Nephron (organoid): Measurements from ENCODE around the gene OR2AT4.

Source experiments
- H3K27ac Mint-ChIP-seq, 3 experiments: 2 replicates each; pipeline ENCODE4 v1.8.0; 2020; ENCODE audit warnings: mixed read lengths in 3 of 3, mild to moderate bottlenecking in 2 of 3, moderate library complexity in 1 of 3
- H3K27me3 Mint-ChIP-seq: 2 replicates; pipeline ENCODE4 v1.8.0; 2021; ENCODE audit warnings: low read depth, mild to moderate bottlenecking, moderate library complexity, mixed read lengths
- H3K36me3 Mint-ChIP-seq: 2 replicates; pipeline ENCODE4 v1.8.0; 2020; ENCODE audit warnings: low read depth, mixed read lengths
- H3K4me1 Mint-ChIP-seq: 2 replicates; pipeline ENCODE4 v1.8.0; 2020; ENCODE audit warnings: mixed read lengths
- H3K4me3 Mint-ChIP-seq, 3 experiments: 2 replicates each; pipeline ENCODE4 v1.8.0; 2020; ENCODE audit warnings: mild to moderate bottlenecking in 3 of 3, mixed read lengths in 3 of 3, moderate library complexity in 2 of 3
- H3K9me3 Mint-ChIP-seq: 2 replicates; pipeline ENCODE4 v1.8.0; 2020; ENCODE audit warnings: mixed read lengths
- TF ChIP-seq, protein P1 (sequence below), 3 experiments: fragments of 200-600 bp; sonication (generic); IDR thresholded peaks; one replicate each; pipeline ENCODE4 v1.5.0; 2021; ENCODE audit warnings: antibody characterized with exemption in 3 of 3; ENCODE audit not compliant: unreplicated experiment in 3 of 3

The OR2AT4 gene

DNA sequence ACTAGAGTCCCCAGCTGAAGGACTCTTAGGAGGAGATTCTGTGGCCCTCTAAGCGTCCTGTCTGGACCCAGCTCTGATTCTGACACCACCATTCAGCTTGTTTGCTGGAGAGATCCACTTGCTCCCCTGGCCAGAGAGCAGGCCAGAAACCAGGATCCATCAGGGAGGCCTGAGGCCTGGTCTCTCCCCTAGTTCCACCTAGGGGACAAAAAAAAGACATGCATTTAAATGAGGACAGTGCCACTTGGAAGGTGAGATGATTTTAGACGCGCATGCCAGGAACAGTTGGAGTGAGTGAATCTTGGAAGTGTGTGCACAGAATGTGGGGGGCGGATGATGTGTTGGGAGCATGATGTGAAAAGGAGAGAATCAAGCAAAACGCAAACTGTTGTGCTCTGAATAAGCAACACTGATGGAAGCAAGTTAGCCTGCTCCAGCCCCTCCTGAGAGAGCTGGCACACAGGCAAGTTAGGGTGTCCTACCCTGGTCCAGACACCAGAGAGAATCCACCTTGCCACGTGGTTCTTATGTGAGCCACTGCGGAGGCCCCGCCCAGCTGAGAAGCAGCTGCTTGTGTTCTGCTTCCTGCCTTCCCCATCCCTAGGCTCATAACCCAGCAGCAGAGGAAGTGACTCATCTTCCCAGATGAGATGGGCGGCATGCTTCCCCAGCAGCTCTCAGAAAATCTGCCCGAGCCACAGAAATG, 46.2 kb upstream of the OR2AT4 start:
- H3K27me3 Mint-ChIP-seq = peaks cover 32% of the 10 kb centered on the region
- TF ChIP-seq, protein P1, sequence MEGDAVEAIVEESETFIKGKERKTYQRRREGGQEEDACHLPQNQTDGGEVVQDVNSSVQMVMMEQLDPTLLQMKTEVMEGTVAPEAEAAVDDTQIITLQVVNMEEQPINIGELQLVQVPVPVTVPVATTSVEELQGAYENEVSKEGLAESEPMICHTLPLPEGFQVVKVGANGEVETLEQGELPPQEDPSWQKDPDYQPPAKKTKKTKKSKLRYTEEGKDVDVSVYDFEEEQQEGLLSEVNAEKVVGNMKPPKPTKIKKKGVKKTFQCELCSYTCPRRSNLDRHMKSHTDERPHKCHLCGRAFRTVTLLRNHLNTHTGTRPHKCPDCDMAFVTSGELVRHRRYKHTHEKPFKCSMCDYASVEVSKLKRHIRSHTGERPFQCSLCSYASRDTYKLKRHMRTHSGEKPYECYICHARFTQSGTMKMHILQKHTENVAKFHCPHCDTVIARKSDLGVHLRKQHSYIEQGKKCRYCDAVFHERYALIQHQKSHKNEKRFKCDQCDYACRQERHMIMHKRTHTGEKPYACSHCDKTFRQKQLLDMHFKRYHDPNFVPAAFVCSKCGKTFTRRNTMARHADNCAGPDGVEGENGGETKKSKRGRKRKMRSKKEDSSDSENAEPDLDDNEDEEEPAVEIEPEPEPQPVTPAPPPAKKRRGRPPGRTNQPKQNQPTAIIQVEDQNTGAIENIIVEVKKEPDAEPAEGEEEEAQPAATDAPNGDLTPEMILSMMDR (IDR thresholded peaks at IDR 0.05; ENCODE audit: unreplicated experiment in 3 of 3) = no peak
- H3K4me3 Mint-ChIP-seq = no peak overlapping the region
- no peaks in the 10 kb centered on the region for H3K36me3 Mint-ChIP-seq
- H3K9me3 Mint-ChIP-seq = no peaks in the 10 kb centered on the region
- H3K4me1 Mint-ChIP-seq = peaks cover 10% of the 10 kb centered on the region
- peak overlapping the region in 1 of 3 experiments; percentile 43 for H3K27ac Mint-ChIP-seq

GRCh38 chr11:75141166-75141565, 44.5 kb upstream of the OR2AT4 start:
- Mint-ChIP-seq H3K27ac (no peak overlapping the region), H3K9me3 (no peaks in the 10 kb centered on the region), H3K36me3 (no peaks in the 10 kb centered on the region), H3K4me3 (no peak overlapping the region), H3K4me1 (peaks cover 5% of the 10 kb centered on the region), H3K27me3 (peaks cover 43% of the 10 kb centered on the region)
- TF ChIP-seq, protein P1 (IDR thresholded peaks at IDR 0.05; ENCODE audit: unreplicated experiment in 3 of 3) = no peak

DNA sequence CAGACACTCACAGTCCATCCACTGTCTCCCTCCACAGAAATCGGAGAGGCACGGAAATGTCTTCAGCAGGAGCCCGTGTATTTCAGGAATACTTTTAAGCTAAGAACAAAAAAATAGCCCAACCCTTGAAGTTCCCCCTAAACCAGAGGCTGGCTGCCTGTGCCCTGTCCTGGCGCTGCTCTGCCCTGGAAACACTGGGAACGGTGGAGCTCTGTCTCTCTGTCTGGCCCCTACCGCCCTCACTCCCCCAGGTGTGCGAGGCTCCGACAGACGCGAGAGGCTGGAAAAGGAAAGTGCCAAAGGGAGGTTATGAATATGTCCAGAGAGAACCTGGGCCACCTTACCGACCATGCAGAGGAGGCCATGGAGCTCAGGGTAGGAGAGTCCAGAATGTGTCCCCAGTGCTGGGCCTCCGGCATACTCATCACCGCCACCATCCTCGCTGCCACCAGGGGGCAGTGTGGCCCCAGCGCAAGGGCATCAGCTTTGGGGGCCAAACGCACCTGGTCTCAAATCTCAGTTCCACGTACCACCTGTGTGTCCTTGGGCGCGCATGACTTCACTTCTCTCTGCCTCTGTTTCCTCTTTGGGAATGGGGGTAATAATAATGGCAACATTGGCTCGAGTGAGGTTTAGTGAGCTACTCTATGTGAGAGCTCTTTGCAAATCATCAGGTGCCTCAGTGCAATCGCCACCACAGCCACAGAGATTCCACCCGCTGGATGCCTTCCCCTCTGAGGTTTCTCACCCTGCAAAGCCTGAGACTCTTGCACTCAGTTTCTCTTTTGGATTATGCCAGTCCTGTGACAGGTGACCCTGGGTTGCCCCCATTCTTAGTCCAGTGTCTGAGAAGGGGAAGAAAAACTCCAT, 43.8 kb upstream of the OR2AT4 start:
- Mint-ChIP-seq H3K27ac (no peak overlapping the region), H3K27me3 (peaks cover 43% of the 10 kb centered on the region), H3K9me3 (no peaks in the 10 kb centered on the region), H3K4me1 (peaks cover 5% of the 10 kb centered on the region), H3K4me3 (no peak overlapping the region), H3K36me3 (no peaks in the 10 kb centered on the region)
- TF ChIP-seq, protein P1 (IDR thresholded peaks at IDR 0.05; ENCODE audit: unreplicated experiment in 3 of 3) = peak; percentile 85 to 90 (median 86)

DNA sequence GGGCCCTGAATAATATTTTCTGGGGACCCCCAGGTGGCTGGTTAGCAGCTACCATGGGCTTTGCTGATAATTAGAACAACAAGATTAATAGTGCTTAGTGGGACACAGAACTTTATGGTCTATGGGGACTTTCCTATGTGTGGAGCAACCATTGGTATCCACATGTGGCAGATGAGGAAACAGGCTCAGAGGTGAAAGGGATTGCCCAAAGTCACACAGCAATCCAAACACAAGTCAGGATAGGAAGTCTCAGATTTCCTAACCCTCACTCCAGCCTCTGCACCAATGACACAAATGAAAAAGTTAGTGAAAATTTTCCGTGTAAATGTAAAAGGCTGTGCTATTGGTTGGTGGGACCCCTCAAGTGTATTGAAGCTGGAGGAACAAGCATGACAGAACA, 39.0 kb upstream of the OR2AT4 start:
- H3K9me3 Mint-ChIP-seq = no peaks in the 10 kb centered on the region
- no peak overlapping the region for H3K27ac Mint-ChIP-seq
- H3K4me1 Mint-ChIP-seq = no peaks in the 10 kb centered on the region
- H3K4me3 Mint-ChIP-seq = no peak overlapping the region
- TF ChIP-seq, protein P1 (IDR thresholded peaks at IDR 0.05; ENCODE audit: unreplicated experiment in 3 of 3) = no peak
- H3K36me3 Mint-ChIP-seq = no peaks in the 10 kb centered on the region
- H3K27me3 Mint-ChIP-seq = peaks cover 45% of the 10 kb centered on the region

DNA sequence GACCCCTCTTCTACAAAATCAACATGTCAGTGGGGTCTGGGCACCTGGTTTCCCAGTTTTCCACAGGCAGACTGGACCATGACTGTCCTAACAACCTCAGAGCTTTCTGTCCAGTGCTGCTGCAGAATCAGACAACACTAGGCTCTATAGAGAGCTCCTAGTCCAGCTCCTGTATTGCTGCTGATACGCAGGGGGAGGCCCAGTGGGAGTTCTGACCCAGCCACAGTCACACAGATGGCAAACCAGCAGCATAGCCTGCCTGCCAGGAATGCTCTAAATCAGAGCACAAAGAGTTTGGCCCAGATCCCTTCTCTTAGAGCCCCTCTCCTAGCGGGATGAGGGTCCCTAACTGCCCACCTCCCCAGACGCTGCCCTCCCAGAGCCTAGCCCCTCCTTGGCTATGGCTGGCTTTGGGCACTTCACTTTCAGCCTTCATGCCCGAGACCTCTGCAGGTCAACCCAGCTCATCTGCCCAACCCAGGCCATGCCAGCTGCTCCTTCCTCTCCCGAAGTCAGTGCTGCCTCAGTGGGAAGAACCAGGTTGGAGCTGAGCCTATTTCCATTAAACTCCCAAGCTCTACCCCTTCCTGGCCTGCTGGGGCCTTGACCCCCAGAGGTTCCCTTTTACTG, 38.5 kb upstream of the OR2AT4 start:
- TF ChIP-seq, protein P1 (IDR thresholded peaks at IDR 0.05; ENCODE audit: unreplicated experiment in 3 of 3) = no peak
- Mint-ChIP-seq H3K4me1 (no peaks in the 10 kb centered on the region), H3K9me3 (no peaks in the 10 kb centered on the region), H3K27me3 (peaks cover 40% of the 10 kb centered on the region), H3K4me3 (no peak overlapping the region), H3K36me3 (no peaks in the 10 kb centered on the region), H3K27ac (no peak overlapping the region)
